H1 (cell line): ENCODE data around the gene PYCARD.

Experiments used
- EP300 ChIP-seq, 2 experiments: IDR thresholded peaks; 1 replicate in 1 of 2; 2 replicates in 1 of 2; pipeline ENCODE4 v1.6.1; 2011 to 2012; ENCODE audit warnings: low read depth in 2 of 2, low read length in 2 of 2, mild to moderate bottlenecking in 2 of 2, borderline replicate concordance in 1 of 2, inconsistent platforms in 1 of 2, moderate library complexity in 1 of 2
- HDAC2 ChIP-seq, 2 experiments: fragments of 300-600 bp in 1 of 2; sonication (generic) in 1 of 2; IDR thresholded peaks; 2 replicates each; pipeline ENCODE4 v1.6.1; 2011 to 2012; ENCODE audit warnings: low read depth in 2 of 2, low read length in 2 of 2, mild to moderate bottlenecking in 2 of 2, moderate library complexity in 2 of 2, borderline replicate concordance in 1 of 2, inconsistent platforms in 1 of 2
- POLR2A ChIP-seq, 2 experiments: IDR thresholded peaks; 1 replicate in 1 of 2; 2 replicates in 1 of 2; pipeline ENCODE4 v1.6.1; 2011; ENCODE audit warnings: low read depth in 2 of 2, low read length in 2 of 2, mild to moderate bottlenecking in 2 of 2; ENCODE audit errors: control extremely low read depth in 1 of 2
- RNF2 ChIP-seq: fragments of 200-900, 300-1000 bp; sonication (generic); IDR thresholded peaks from 2 replicates; pipeline ENCODE4 v1.7.1; 2016; ENCODE audit warnings: borderline replicate concordance, low read depth, mild to moderate bottlenecking, antibody characterized with exemption, low read length; ENCODE audit not compliant: poor library complexity, severe bottlenecking; ENCODE audit errors: missing control alignments
- TBP ChIP-seq: IDR thresholded peaks from 2 replicates; pipeline ENCODE4 v1.6.1; 2011; ENCODE audit warnings: low read depth, low read length, improper control_type of control experiment
- TCF12 ChIP-seq: IDR thresholded peaks from 2 replicates; pipeline ENCODE4 v1.6.1; 2011; ENCODE audit warnings: low read depth, mild to moderate bottlenecking, low read length
- TF ChIP-seq, protein P1 (sequence below), 3 experiments: IDR thresholded peaks; 1 replicate in 2 of 3; 2 replicates in 1 of 3; pipeline versions ENCODE4 v1.5.1 to v1.6.1; 2011; ENCODE audit warnings: low read length in 3 of 3, mild to moderate bottlenecking in 3 of 3, inconsistent platforms in 2 of 3, low read depth in 1 of 3, moderate library complexity in 1 of 3; ENCODE audit not compliant: insufficient read depth in 1 of 3; ENCODE audit errors: control extremely low read depth in 1 of 3
- TF ChIP-seq, protein P2 (sequence below): IDR thresholded peaks from 2 replicates; pipeline ENCODE4 v1.6.1; 2011; ENCODE audit warnings: low read length, improper control_type of control experiment
- TF ChIP-seq, protein P3 (sequence below): IDR thresholded peaks from 2 replicates; pipeline ENCODE4 v1.6.1; 2012; ENCODE audit warnings: inconsistent platforms
- TF ChIP-seq, protein P4 (sequence below): IDR thresholded peaks from 2 replicates; pipeline ENCODE4 v1.6.1; 2012; ENCODE audit warnings: low read length, inconsistent platforms

DNA sequence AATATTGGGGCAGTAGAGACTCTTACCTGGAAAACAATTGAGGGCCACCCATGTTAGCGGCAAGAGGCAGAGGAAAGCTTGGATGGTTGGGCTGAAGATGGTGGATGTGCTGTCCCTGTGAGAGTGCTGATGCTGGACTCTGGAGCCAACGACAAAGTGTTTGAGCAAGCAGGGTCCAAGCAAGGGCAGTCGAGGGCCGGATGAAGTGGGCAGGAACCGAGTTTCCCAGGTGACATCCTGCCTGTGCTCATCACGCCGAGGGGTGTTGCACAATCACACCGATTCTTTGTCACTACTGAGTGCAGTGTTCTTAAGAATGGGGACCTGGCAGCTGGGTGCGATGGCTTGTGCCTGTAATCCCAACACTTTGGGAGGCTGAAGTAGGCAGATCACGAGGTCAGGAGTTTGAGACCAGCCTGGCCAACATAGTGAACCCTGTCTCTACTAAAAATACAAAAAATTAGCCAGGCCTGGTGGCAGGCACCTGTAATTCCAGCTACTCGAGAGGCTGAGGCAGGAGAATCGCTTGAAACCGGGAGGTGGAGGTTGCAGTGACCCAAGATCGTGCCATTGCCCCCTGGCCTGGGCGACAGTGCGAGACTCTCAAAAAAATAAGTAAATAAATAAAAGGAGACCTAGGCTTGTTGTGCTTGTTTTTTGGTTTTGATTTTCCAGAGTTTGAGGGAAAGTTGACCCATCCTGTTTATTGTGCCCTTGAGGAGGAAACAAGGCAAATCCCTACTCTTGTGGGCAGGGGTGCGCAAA, 6.1 kb downstream of the PYCARD start:
- TF ChIP-seq, protein P1, sequence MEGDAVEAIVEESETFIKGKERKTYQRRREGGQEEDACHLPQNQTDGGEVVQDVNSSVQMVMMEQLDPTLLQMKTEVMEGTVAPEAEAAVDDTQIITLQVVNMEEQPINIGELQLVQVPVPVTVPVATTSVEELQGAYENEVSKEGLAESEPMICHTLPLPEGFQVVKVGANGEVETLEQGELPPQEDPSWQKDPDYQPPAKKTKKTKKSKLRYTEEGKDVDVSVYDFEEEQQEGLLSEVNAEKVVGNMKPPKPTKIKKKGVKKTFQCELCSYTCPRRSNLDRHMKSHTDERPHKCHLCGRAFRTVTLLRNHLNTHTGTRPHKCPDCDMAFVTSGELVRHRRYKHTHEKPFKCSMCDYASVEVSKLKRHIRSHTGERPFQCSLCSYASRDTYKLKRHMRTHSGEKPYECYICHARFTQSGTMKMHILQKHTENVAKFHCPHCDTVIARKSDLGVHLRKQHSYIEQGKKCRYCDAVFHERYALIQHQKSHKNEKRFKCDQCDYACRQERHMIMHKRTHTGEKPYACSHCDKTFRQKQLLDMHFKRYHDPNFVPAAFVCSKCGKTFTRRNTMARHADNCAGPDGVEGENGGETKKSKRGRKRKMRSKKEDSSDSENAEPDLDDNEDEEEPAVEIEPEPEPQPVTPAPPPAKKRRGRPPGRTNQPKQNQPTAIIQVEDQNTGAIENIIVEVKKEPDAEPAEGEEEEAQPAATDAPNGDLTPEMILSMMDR (IDR thresholded peaks at IDR 0.05; ENCODE audit: control extremely low read depth in 1 of 3, insufficient read depth in 1 of 3, low read depth in 1 of 3, low read length in 3 of 3) = no peak
- TF ChIP-seq, protein P2, sequence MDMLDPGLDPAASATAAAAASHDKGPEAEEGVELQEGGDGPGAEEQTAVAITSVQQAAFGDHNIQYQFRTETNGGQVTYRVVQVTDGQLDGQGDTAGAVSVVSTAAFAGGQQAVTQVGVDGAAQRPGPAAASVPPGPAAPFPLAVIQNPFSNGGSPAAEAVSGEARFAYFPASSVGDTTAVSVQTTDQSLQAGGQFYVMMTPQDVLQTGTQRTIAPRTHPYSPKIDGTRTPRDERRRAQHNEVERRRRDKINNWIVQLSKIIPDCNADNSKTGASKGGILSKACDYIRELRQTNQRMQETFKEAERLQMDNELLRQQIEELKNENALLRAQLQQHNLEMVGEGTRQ = no peak
- peak; percentile 17 to 80; a peak in 2 of 3 replicates for TF ChIP-seq POLR2A (IDR thresholded peaks at IDR 0.05; ENCODE audit: control extremely low read depth in 1 of 2, low read depth in 2 of 2, low read length in 2 of 2)
- TF ChIP-seq RNF2 = no peak
- no peak for TF ChIP-seq EP300 (IDR thresholded peaks at IDR 0.05; ENCODE audit: borderline replicate concordance in 1 of 2, low read depth in 2 of 2, low read length in 2 of 2)
- TF ChIP-seq TCF12 = no peak
- TF ChIP-seq TBP = no peak
- TF ChIP-seq, protein P3, sequence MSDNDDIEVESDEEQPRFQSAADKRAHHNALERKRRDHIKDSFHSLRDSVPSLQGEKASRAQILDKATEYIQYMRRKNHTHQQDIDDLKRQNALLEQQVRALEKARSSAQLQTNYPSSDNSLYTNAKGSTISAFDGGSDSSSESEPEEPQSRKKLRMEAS = no peak
- no peak for TF ChIP-seq HDAC2 (IDR thresholded peaks at IDR 0.05; ENCODE audit: borderline replicate concordance in 1 of 2, low read depth in 2 of 2, low read length in 2 of 2)
- TF ChIP-seq, protein P4, sequence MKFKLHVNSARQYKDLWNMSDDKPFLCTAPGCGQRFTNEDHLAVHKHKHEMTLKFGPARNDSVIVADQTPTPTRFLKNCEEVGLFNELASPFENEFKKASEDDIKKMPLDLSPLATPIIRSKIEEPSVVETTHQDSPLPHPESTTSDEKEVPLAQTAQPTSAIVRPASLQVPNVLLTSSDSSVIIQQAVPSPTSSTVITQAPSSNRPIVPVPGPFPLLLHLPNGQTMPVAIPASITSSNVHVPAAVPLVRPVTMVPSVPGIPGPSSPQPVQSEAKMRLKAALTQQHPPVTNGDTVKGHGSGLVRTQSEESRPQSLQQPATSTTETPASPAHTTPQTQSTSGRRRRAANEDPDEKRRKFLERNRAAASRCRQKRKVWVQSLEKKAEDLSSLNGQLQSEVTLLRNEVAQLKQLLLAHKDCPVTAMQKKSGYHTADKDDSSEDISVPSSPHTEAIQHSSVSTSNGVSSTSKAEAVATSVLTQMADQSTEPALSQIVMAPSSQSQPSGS = no peak
